Activated T-cell treated with anti-CD3 and anti-CD28 coated beads for 1 hour (primary cell): ENCODE results near the gene PSMC3IP.

Experiments
- DNase-seq: peaks from one replicate; pipeline ENCODE4 v3.0.0-alpha.2; 2020; ENCODE audit warnings: low read depth

The PSMC3IP gene

GRCh38 chr17:42537826-42538451 is 39.6 kb downstream of the PSMC3IP start:
- DNase-seq, result no peak

GRCh38 chr17:42537156-42537805 is 40.2 kb downstream of the PSMC3IP start:
- no peak for DNase-seq

GRCh38 chr17:42536372-42537155 is 41.0 kb downstream of the PSMC3IP start:
- peak; percentile 53 for DNase-seq

- DNase-seq, result peak; percentile 70
Observed at GRCh38 chr17:42536048-42536371, 41.5 kb downstream of the PSMC3IP start, which contains the start of gene NAGLU. TSS of gene NAGLU (plus strand) at chr17:42536241. CDS start at chr17:42536273, 32 bp downstream.

- no peak for DNase-seq
Observed at GRCh38 chr17:42535155-42536047, 42.1 kb downstream of the PSMC3IP start.

- peak; percentile 32 for DNase-seq
Observed at GRCh38 chr17:42531455-42532354, 45.8 kb downstream of the PSMC3IP start.

GRCh38 chr17:42530952-42531454 is 46.5 kb downstream of the PSMC3IP start:
- DNase-seq, result no peak

- no peak for DNase-seq
Observed at GRCh38 chr17:42529061-42529460, 48.5 kb downstream of the PSMC3IP start.

GRCh38 chr17:42527932-42528331 is 49.6 kb downstream of the PSMC3IP start:
- DNase-seq, result no peak

GRCh38 chr17:42526031-42526444 is 51.5 kb downstream of the PSMC3IP start:
- DNase-seq, result no peak

- no peak for DNase-seq
Observed at GRCh38 chr17:42525221-42525620, 52.3 kb downstream of the PSMC3IP start.

- DNase-seq, result no peak
Observed at GRCh38 chr17:42522798-42523278, 54.7 kb downstream of the PSMC3IP start.
